Kidney (tissue), 14 donors: ENCODE results near the gene DNAJB4. TPM values are rescaled to one million over a fixed set of nuclear protein-coding genes. Genes with fewer than 3 reads are reported as not detected.

Experiments used
- DNase-seq, 5 donors: peaks; one replicate each; pipeline ENCODE4 v3.0.0-alpha.2; 2013 to 2020
- FAIRE-seq: peaks from 2 replicates; lab custom pipeline; 2012; peaks lifted over from hg19 to GRCh38; lab: Jason Lieb, UNC
- H3K27ac ChIP-seq, 2 donors: one replicate each; pipeline ENCODE4 v1.7.0; 2013; ENCODE audit warnings: low read depth in 2 of 2, low read length in 2 of 2, inconsistent platforms in 1 of 2
- H3K27me3 ChIP-seq: one replicate; pipeline ENCODE4 v1.7.1; 2013; ENCODE audit warnings: low read length, inconsistent platforms; ENCODE audit not compliant: control insufficient read depth, insufficient read depth
- H3K36me3 ChIP-seq, 3 donors: one replicate each; pipeline versions ENCODE4 v1.7.0 to v1.7.1; 2013; ENCODE audit warnings: low read length in 3 of 3, control low read depth in 1 of 3, inconsistent platforms in 1 of 3; ENCODE audit not compliant: insufficient read depth in 3 of 3, control insufficient read depth in 2 of 3
- H3K4me1 ChIP-seq, 3 donors: one replicate each; pipeline versions ENCODE4 v1.7.0 to v1.7.1; 2013; ENCODE audit warnings: low read length in 3 of 3, inconsistent platforms in 1 of 3, low read depth in 1 of 3; ENCODE audit not compliant: control insufficient read depth in 2 of 3, insufficient read depth in 2 of 3
- H3K4me3 ChIP-seq, 3 donors: one replicate each; pipeline versions ENCODE4 v1.7.0 to v1.8.1; 2013; ENCODE audit warnings: low read length in 3 of 3, control low read depth in 1 of 3, inconsistent platforms in 1 of 3
- H3K9ac ChIP-seq, 3 donors: one replicate each; pipeline versions ENCODE4 v1.7.0 to v1.7.1; 2013; ENCODE audit warnings: low read length in 3 of 3, control low read depth in 1 of 3, inconsistent platforms in 1 of 3
- H3K9me3 ChIP-seq, 3 donors: one replicate each; pipeline versions ENCODE4 v1.7.0 to v1.7.1; 2013; ENCODE audit warnings: low read length in 3 of 3, control low read depth in 1 of 3, inconsistent platforms in 1 of 3; ENCODE audit not compliant: control insufficient read depth in 2 of 3, insufficient read depth in 1 of 3
- CTCF ChIP-seq: IDR thresholded peaks from 3 replicates; pipeline ENCODE4 v1.5.1; 2012; ENCODE audit warnings: mild to moderate bottlenecking, moderate library complexity, borderline replicate concordance; ENCODE audit not compliant: insufficient read depth; ENCODE audit errors: extremely low read depth
- intact Hi-C: fragments of 100-400 bp; cut with DNase I; formaldehyde crosslinking; loops from one replicate; pipeline ENCODE4 v1.11.1; 2022
- polyA plus RNA-seq: library from polyadenylated mRNA; stranded (reverse); fragments of 350-450 nt; fragmentation: Illumina TruSeq; extraction: RNeasy Lipid Tissue Mini Kit (QIAGEN cat#74804); gene quantifications from one replicate; pipeline ENCODE4 v1.2.3, GENCODE V29; 2014; ENCODE audit warnings: low read depth, low replicate concordance; ENCODE audit not compliant: insufficient read depth
- total RNA-seq: library from RNA; stranded (reverse); fragmentation: NEBNext Ultra II Directional; extraction: Animal tissue kit (Norgen Biotek cat#: 25700); gene quantifications from one replicate; pipeline ENCODE4 v1.2.1, GENCODE V29; 2021
- donor health status: control.
- donor health status: control.
- donor health status: control.
- donor health status: control.
- donor health status: control.
- donor health status: DM: yes; HTN: yes; CAD: no.
- donor health status: Normal renal cell carcinoma (clear cell type).

DNAJB4 gene
- total and polyA plus RNA-seq, 2 donors from 2014 or later = 17.0 to 34.7 TPM

GRCh38 chr1:77970192-77970591 lies 34.5 kb upstream of the DNAJB4 start:
- no peak for FAIRE-seq
- peaks cover 0 to 11% (median 0%) of the 10 kb centered on the region in 3 donors for H3K4me1 ChIP-seq
- intact Hi-C loops = no loop called here
- no peak for TF ChIP-seq CTCF
- no peaks in the 10 kb centered on the region for H3K9me3 ChIP-seq
- no peak overlapping the region for H3K27ac ChIP-seq
- no peaks in the 10 kb centered on the region for H3K27me3 ChIP-seq
- H3K36me3 ChIP-seq = peaks cover 13 to 33% (median 19%) of the 10 kb centered on the region in 3 donors
- H3K9ac ChIP-seq = no peak overlapping the region
- H3K4me3 ChIP-seq = no peak overlapping the region
- DNase-seq = no peak

GRCh38 chr1:77972080-77972479 lies 32.7 kb upstream of the DNAJB4 start:
- no peak for FAIRE-seq
- H3K9me3 ChIP-seq = no peaks in the 10 kb centered on the region
- no peak overlapping the region for H3K4me3 ChIP-seq
- DNase-seq = no peak
- peaks cover 5 to 17% (median 9%) of the 10 kb centered on the region in 3 donors for H3K36me3 ChIP-seq
- intact Hi-C loops = no loop called here
- no peak for TF ChIP-seq CTCF
- no peak overlapping the region for H3K9ac ChIP-seq
- H3K27me3 ChIP-seq = no peaks in the 10 kb centered on the region
- H3K27ac ChIP-seq = no peak overlapping the region
- peaks cover 0 to 19% (median 0%) of the 10 kb centered on the region in 3 donors for H3K4me1 ChIP-seq

GRCh38 chr1:77975386-77975785 lies 29.4 kb upstream of the DNAJB4 start:
- intact Hi-C loops = no loop called here
- H3K27me3 ChIP-seq = no peaks in the 10 kb centered on the region
- no peak overlapping the region for H3K27ac ChIP-seq
- no peak for DNase-seq
- peak overlapping the region in 2 of 3 donors; percentile 25 to 87 for H3K4me3 ChIP-seq
- peak overlapping the region in 1 of 3 donors; percentile 13 for H3K9ac ChIP-seq
- no peak for FAIRE-seq
- TF ChIP-seq CTCF = no peak
- peaks cover 0 to 2% (median 0%) of the 10 kb centered on the region in 3 donors for H3K36me3 ChIP-seq
- no peaks in the 10 kb centered on the region for H3K9me3 ChIP-seq
- peaks cover 0 to 15% (median 0%) of the 10 kb centered on the region in 3 donors for H3K4me1 ChIP-seq

GRCh38 chr1:77975907-77976306 lies 28.8 kb upstream of the DNAJB4 start:
- peak in 2 of 5 donors; percentile 4 to 6 for DNase-seq
- no peak for FAIRE-seq
- H3K36me3 ChIP-seq = peaks cover 0 to 2% (median 0%) of the 10 kb centered on the region in 3 donors
- H3K27ac ChIP-seq = no peak overlapping the region
- peaks cover 0 to 15% (median 0%) of the 10 kb centered on the region in 3 donors for H3K4me1 ChIP-seq
- H3K9me3 ChIP-seq = no peaks in the 10 kb centered on the region
- H3K4me3 ChIP-seq = peak overlapping the region; percentile 13 to 87 (median 25)
- peak overlapping the region in 1 of 3 donors; percentile 9 for H3K9ac ChIP-seq
- no peaks in the 10 kb centered on the region for H3K27me3 ChIP-seq
- TF ChIP-seq CTCF = no peak
- intact Hi-C loops = no loop called here
